IMR-90 (cell line): Measurements from ENCODE around the gene FAM186B.

ENCODE experiments used
- BHLHE40 ChIP-seq: fragments of 150-350 bp; IDR thresholded peaks from 2 replicates; pipeline ENCODE4 v1.6.1; 2016; ENCODE audit warnings: mild to moderate bottlenecking, low read depth, low read length
- CEBPB ChIP-seq: IDR thresholded peaks from 2 replicates; pipeline ENCODE4 v1.6.1; 2012; ENCODE audit warnings: low read depth, low read length, improper control_type of control experiment
- CHD1 ChIP-seq: IDR thresholded peaks from 2 replicates; pipeline ENCODE4 v1.6.1; 2012; ENCODE audit warnings: low read depth, low read length, improper control_type of control experiment
- FOS ChIP-seq: fragments of 150-350 bp; IDR thresholded peaks from 2 replicates; pipeline ENCODE4 v1.6.1; 2016; ENCODE audit warnings: low read depth, low read length
- MAFK ChIP-seq: IDR thresholded peaks from 2 replicates; pipeline ENCODE4 v1.6.1; 2012; ENCODE audit warnings: low read depth, low read length, improper control_type of control experiment
- MXI1 ChIP-seq: IDR thresholded peaks from 2 replicates; pipeline ENCODE4 v1.6.1; 2012; ENCODE audit warnings: low read depth, mild to moderate bottlenecking, low read length, moderate library complexity, borderline replicate concordance
- NFE2L2 ChIP-seq: fragments of 150-350 bp; IDR thresholded peaks from 2 replicates; pipeline ENCODE4 v1.6.1; 2016; ENCODE audit warnings: low read depth, mild to moderate bottlenecking, low read length
- POLR2A ChIP-seq: IDR thresholded peaks from 2 replicates; pipeline ENCODE4 v1.6.1; 2012; ENCODE audit warnings: mild to moderate bottlenecking, low read depth, low read length
- RAD21 ChIP-seq: IDR thresholded peaks from 2 replicates; pipeline ENCODE4 v1.6.1; 2012; ENCODE audit warnings: low read length, improper control_type of control experiment
- RCOR1 ChIP-seq: IDR thresholded peaks from 2 replicates; pipeline ENCODE4 v1.6.1; 2012; ENCODE audit warnings: mild to moderate bottlenecking, low read length, improper control_type of control experiment; ENCODE audit not compliant: insufficient replicate concordance
- RFX5 ChIP-seq: IDR thresholded peaks from 2 replicates; pipeline ENCODE4 v1.8.0; 2012; ENCODE audit warnings: low read depth, mild to moderate bottlenecking, low read length, moderate library complexity
- SMC3 ChIP-seq: fragments of 150-350 bp; IDR thresholded peaks from 2 replicates; pipeline ENCODE4 v1.6.1; 2016; ENCODE audit warnings: low read depth, mild to moderate bottlenecking, antibody characterized with exemption, low read length, moderate library complexity
- TF ChIP-seq, protein P1 (sequence below): conservative IDR thresholded peaks from 2 replicates; pipeline ENCODE4 v1.5.1; 2012; ENCODE audit warnings: mild to moderate bottlenecking, low read depth, low read length, improper control_type of control experiment
- TF ChIP-seq, protein P2 (sequence below): fragments of 150-350 bp; IDR thresholded peaks from 2 replicates; pipeline ENCODE4 v1.6.1; 2017; ENCODE audit warnings: mild to moderate bottlenecking, antibody characterized with exemption, low read length, low read depth

DNA sequence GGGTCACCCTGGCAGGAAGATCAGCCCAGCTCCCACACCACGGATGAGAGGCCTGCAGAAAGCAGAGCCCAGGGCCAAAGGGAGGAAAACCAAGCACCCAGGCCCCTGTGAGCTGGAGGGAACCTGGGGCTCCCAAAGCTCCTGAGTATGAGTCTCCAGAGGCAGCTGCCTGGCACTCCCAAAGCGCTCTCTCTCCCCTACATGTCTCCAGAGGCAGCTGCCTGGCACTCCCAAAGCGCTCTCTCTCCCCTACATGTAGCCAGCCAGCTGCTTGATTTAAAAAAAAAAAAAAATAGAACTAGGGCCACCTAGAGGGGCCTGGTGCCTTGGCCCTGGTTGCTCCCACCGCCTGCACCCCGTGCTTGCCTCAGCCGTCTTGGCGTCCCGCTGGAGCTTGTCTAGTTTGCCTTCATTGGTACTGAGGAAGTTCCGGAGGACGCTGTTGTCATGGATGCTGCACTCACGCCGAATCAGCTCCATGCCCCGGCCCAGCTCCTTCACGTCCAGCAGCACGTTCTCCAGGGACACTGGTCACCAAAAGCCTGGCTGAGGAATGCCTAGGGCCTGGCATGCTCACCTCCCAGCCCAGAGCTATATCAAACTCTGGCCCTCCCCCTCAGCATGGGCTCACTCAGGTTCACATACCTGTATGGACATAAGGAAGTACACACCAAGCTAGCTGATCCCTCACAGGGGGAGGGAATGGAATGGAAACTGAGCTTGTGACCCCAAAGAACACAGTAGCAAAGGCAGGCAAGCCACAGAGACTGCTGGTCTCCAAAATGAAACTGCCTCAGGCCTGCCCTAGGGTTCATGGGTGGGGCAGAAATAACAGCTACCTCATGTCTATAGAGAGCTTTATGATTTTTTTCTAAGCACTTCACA, 42.6 kb upstream of the FAM186B start:
- TF ChIP-seq POLR2A (no peak), CHD1 (no peak), CEBPB (no peak), RAD21 (no peak), BHLHE40 (no peak), NFE2L2 (no peak), FOS (no peak), SMC3 (no peak), MXI1 (no peak), RCOR1 (no peak), RFX5 (no peak), MAFK (no peak)
- TF ChIP-seq, protein P1, sequence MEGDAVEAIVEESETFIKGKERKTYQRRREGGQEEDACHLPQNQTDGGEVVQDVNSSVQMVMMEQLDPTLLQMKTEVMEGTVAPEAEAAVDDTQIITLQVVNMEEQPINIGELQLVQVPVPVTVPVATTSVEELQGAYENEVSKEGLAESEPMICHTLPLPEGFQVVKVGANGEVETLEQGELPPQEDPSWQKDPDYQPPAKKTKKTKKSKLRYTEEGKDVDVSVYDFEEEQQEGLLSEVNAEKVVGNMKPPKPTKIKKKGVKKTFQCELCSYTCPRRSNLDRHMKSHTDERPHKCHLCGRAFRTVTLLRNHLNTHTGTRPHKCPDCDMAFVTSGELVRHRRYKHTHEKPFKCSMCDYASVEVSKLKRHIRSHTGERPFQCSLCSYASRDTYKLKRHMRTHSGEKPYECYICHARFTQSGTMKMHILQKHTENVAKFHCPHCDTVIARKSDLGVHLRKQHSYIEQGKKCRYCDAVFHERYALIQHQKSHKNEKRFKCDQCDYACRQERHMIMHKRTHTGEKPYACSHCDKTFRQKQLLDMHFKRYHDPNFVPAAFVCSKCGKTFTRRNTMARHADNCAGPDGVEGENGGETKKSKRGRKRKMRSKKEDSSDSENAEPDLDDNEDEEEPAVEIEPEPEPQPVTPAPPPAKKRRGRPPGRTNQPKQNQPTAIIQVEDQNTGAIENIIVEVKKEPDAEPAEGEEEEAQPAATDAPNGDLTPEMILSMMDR, result no peak
- TF ChIP-seq, protein P2, sequence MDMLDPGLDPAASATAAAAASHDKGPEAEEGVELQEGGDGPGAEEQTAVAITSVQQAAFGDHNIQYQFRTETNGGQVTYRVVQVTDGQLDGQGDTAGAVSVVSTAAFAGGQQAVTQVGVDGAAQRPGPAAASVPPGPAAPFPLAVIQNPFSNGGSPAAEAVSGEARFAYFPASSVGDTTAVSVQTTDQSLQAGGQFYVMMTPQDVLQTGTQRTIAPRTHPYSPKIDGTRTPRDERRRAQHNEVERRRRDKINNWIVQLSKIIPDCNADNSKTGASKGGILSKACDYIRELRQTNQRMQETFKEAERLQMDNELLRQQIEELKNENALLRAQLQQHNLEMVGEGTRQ, result no peak
